Placental epithelial cell (primary cell): ENCODE data around the gene C1QTNF7. TPM values are rescaled to one million over a fixed set of nuclear protein-coding genes. Genes with fewer than 3 reads are reported as not detected.

Source experiments
- small RNA-seq: library from RNA; depleted of rRNA; stranded (forward); fragments of <200 nt; gene quantifications from one replicate; pipeline ENCODE3, GENCODE V24; 2012
- total RNA-seq: library from RNA; depleted of rRNA; stranded (reverse); fragments of >200 nt; gene quantifications from 2 replicates; pipeline ENCODE4 v1.2.3, GENCODE V29; 2012

C1QTNF7 gene, protein sequence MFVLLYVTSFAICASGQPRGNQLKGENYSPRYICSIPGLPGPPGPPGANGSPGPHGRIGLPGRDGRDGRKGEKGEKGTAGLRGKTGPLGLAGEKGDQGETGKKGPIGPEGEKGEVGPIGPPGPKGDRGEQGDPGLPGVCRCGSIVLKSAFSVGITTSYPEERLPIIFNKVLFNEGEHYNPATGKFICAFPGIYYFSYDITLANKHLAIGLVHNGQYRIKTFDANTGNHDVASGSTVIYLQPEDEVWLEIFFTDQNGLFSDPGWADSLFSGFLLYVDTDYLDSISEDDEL
- total RNA-seq, result 0.65 and 1.2 TPM in 2 replicates

DNA sequence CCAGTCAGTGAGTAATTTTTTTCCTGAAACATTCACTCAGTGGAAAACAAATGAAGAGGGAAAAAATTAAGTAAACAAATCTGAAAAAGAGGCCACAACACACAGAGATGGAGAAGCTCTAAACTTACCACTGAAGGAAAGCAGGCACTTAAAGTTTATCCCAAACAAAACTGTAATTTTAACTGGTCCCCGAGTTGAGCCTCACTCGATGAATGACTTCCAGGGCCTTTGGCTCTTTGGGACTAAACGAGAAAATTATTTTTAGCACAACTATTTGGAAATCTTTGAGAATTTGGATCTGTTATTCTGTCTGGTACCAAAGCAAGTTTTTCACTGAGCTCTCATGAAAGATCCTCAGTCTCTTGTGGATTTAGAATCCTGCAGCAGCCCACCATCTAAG is at the start of gene C1QTNF7:
C1QTNF7 (plus strand) TSS at position 333 of the 400 bp plus-strand sequence. CDS start 7,711 bp downstream, outside the sequence.

DNA sequence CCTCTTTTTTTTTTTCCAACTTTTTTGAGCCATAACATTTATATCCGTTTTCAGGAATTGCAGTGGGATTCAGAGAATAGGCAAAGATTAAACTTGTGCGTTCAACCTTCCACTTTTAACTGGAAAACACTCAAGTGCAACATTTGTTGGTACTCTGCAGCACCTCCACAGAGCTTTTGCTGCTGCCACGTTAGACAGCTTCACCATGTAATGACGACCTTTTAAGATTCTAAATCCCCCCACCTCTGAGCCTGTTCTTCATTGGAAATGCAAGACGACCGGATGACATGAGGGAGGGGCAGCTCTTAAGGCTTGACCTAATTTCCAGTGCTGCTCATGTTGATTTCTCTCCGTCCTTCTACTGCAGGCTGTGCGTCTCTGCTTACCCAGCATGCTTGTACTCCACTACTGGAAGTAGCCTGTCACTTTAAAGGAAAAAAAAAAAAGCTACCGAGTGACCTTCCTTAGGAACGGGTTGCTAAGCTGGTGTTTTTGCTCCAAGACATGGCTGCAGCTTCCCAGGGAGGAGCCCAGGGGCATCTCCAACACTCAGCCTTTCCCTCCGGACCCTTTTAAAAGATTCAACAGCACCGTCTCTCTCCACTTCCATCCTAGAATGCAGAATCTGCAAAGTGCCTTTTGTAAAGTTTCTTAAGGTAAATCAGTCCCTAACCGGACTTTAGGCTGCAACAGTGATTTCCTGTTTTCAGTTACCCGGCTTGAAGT is 41.7 kb downstream of the C1QTNF7 start, which contains the start of gene CC2D2A:
CC2D2A (plus strand) TSS at position 481 of the 726 bp plus-strand sequence. CDS start 6,051 bp downstream, outside the sequence.

Small RNA genes within 50 kb of the gene (small RNA-seq; reads per million reads assigned to genes)
- gene AC007016.1, result not detected

Other genes starting within 250 kb of the C1QTNF7 start
- gene CC2D2A, start 41.8 kb downstream of the C1QTNF7 start, total RNA-seq, result 18.2 and 19.6 TPM in 2 replicates
- gene FBXL5, start 227.3 kb downstream of the C1QTNF7 start, total RNA-seq, result 110 and 117 TPM in 2 replicates